ENCODE measurements around the gene ARHGEF39.
A peak's percentile ranks its signal among the peaks of the same experiment; 100 is the strongest.
"Not testable (repeated sequence)": the region's sequence is repeated elsewhere in the genome, so short reads cannot be mapped to it uniquely, and the experiment has no call there.

Gene ARHGEF39

GRCh38 chr9:35650341-35651158 lies 14.4 kb downstream of the ARHGEF39 start, which contains the start of gene SIT1:
Gene SIT1 (minus strand): TSS chr9:35650931. CDS start chr9:35650853, 78 bp downstream.
- no peak for DNase-seq (ENCODE audit: low spot score)

GRCh38 chr9:35649431-35650340 lies 15.3 kb downstream of the ARHGEF39 start:
- no peak for DNase-seq (ENCODE audit: low spot score)

DNA sequence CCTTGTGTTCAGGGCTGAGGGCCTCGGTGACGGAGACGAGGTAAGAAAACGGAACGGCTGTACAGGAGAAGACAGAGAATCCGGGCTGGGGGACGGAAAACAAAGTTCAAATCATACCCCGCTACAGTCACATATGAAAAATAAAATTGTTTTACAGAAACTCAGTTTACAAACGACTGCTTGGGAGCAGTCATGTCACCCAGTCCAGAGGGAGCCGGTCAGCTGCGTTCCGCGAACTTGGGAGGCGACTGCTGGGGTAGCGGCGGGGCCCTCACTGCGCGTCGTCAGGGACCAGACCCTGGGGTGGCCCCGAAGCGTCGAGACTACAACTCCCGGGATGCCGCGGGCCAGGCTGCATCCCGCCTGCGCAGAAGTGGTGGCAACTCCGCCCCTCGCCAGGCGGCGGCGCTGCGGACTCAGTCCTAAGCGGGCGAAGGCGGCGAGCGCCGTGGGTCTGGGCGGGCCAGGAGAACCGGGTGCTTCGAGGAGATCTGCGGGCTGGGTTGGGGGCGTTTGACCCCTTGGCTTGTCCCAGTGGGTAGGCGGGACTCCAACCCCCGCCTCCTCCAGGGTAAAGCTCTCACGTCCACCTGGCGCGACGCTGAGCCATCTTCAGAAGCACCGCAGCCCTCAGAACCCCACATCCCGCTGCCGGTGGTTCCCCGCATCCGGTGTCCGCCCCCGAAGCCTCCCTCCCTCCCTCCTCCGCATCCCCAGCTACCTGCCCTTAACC lies 18.3 kb downstream of the ARHGEF39 start:
- DNase-seq (ENCODE audit: low spot score) = peak; percentile 86

- DNase-seq (ENCODE audit: low spot score) = no peak
Observed at GRCh38 chr9:35646153-35646532, 18.9 kb downstream of the ARHGEF39 start.

- not testable (repeated sequence) for DNase-seq (ENCODE audit: low spot score)
Observed at GRCh38 chr9:35645736-35646135, 19.3 kb downstream of the ARHGEF39 start.

- no peak for DNase-seq (ENCODE audit: low spot score)
Observed at GRCh38 chr9:35643046-35643445, 21.9 kb downstream of the ARHGEF39 start.

DNA sequence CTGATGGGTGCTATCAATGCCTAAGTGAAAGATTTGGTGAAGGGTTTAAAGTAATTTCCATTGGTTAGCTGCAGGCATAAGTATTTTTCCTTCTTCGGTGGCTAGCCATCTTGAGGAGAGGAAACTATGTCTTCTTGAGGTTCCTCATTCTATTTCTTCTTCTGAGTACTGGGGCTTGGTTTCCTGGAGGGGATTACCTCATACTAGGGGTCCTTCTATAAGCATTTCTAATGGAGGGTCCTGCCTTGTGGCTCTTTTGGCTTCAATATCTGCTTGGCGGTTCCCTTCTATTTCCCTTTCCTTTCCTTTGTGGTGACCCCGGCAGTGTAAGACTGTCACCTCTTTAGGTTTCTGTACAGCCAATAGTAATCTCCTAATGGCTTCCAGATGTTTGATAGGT lies 23.5 kb downstream of the ARHGEF39 start:
- not testable (repeated sequence) for DNase-seq (ENCODE audit: low spot score)

GRCh38 chr9:35640431-35640830 lies 24.6 kb downstream of the ARHGEF39 start:
- not testable (repeated sequence) for DNase-seq (ENCODE audit: low spot score)

- DNase-seq (ENCODE audit: low spot score) = no peak
Observed at GRCh38 chr9:35639631-35640030, 25.4 kb downstream of the ARHGEF39 start.

GRCh38 chr9:35639225-35639624 lies 25.8 kb downstream of the ARHGEF39 start:
- not testable (repeated sequence) for DNase-seq (ENCODE audit: low spot score)

- not testable (repeated sequence) for DNase-seq (ENCODE audit: low spot score)
Observed at GRCh38 chr9:35638751-35639150, 26.2 kb downstream of the ARHGEF39 start.

DNA sequence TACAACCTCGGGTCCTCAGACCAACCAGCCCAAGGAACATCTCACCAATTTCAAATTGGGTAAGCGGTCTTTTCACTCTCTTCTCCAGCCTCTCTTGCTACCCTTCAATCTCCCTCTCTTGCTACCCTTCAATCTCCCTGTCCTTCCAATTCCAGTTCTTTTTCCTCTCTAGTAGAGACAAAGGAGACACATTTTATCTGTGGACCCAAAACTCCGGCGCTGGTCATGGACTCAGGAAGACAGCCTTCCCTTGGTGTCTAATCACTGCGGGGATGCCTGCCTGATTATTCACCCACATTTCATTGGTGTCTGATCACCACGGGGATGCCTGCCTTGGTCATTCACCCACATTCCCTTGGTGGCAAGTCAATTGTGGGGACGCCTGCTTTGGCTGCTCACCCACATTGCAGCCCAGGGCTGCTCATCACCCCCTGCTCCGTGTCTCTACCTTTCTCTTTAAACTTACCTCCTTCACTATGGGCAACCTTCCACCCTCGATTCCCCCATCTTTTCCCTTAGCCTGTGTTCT lies 27.5 kb downstream of the ARHGEF39 start:
- not testable (repeated sequence) for DNase-seq (ENCODE audit: low spot score)

DNA sequence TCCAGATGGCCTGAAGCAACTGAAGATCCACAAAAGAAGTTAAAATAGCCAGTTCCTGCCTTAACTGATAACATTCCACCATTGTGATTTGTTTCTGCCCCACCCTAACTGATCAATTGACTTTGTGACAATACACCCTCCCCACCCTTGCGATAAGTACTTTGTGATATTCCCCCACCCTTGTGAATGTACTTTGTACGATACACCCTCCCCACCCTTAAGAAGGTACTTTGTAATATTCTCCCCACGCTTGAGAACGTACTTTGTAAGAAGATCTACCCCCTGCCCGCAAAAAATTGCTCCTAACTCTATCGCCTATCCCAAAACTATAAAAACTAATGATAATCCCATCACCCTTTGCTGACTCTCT lies 28.1 kb downstream of the ARHGEF39 start:
- not testable (repeated sequence) for DNase-seq (ENCODE audit: low spot score)

DNA sequence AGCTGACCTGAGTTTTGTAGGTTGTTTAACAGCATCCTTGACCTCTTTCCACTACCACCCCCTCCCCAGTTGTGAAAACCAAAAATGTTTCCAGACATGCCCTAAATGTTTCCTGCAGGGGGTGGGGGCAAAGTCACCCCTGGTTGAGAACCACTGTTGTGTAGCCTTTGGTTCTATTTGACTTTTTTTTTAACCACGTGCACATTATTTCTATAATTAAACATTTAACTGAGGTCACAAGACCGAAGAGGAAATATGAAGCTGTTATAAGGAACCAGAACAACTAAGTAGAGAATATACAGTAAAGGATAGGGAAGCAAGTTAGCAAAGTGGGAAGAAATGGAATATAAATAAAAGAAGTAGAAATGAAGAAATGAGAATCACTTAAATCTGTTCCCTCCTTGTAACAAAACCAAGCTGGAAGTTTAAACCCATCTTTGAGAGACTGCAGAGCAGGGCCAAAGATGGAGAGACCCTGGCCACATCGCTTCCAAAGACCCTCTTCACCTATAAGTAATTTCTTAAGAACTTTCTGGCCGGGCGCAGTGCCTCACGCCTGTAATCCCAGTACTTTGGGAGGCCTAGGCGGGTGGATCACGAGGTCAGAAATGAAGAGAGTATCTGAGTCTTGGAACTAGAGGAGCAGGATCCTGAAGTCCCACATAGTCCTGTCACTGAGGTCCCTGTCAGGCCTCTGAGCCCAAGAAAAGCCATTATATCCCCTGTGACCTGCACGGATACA lies 28.7 kb downstream of the ARHGEF39 start:
- DNase-seq (ENCODE audit: low spot score) = no peak

DNA sequence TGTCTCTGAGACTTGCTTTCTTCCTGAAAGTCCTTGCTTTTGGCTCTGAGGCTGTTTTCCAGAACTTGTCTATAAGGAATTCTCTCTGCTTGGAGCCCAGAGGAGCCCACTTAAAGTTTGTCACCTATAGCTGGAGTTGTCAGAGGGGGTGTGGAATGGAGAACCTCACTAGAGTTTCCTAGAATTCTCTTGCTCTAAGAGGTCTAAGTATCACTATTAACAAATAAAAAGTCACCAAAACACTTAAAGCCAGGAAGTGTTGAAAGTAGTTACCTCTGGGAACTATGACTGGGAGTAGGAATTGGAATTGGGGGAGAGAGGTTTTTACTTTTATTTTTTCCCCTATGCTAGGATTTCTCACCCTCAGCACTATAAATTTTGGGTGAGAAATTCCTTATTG lies 29.3 kb downstream of the ARHGEF39 start:
- DNase-seq (ENCODE audit: low spot score) = no peak

DNA sequence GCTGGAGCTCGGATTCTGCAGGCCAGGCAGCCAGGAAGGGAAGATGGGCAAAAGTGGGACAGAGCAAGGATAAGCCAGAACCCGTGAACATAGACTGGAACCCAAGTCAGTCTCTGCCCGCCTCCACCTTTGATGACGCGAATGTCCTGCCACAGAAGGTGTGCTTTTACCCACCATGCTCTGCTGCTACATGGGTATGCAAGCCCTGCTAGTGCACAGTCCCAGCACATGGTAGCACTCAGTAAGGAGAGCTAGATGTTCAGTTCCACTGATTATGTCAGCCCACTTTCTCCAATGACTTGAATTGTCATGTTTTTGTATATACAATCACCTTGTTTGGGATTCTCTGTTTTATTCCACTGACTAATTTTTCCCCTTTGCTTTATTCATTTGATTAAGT lies 35.4 kb downstream of the ARHGEF39 start:
- no peak for DNase-seq (ENCODE audit: low spot score)

DNA sequence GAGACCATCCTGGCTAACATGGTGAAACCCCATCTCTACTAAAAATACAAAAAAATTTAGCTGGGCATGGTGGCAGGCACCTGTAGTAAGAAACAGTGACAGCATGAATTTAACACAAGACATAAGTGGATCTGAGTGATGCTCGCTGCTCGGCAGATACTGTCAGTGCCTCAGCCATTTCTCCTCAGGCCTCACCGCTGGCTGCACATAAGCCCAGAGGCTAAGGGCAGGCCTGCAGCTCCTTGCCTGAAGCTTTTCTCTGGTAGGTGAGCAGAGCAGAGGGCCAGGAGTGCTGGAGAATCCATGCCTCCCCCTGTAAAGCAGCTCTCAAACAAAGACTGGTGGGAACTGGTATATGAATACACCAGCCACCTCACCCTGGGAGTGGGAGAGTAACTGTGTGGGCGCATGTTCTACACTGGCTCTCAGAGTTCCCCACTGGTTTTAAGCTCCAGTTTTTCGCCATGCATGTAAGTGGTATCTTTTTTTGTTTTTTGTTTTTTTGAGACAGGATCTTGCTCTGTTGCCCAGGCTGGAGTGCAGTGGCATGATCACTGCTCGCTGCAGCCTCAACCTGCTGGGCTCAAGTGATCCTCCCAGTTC lies 36.5 kb downstream of the ARHGEF39 start:
- no peak for DNase-seq (ENCODE audit: low spot score)

DNA sequence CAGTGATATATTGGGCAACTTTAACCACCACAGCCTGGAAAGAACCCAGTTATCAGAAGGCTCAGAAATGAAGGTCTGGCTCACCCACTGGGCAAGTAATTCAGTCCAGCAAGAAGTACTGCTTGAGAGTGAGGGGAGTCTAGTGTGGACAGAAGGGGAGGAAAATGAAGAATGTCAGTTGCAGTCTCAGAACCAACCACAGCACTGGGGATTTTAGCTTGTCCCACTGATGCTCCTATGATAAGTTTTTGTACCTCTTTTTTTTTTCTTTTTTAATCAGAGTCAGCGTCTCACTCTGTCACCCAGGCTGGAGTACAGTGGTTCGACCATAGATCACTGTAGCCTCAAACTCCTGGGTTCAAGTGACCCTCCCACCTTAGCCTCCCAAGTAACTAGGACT lies 37.4 kb downstream of the ARHGEF39 start:
- no peak for DNase-seq (ENCODE audit: low spot score)

- no peak for DNase-seq (ENCODE audit: low spot score)
Observed at GRCh38 chr9:35619800-35620158, 45.2 kb downstream of the ARHGEF39 start.

- no peak for DNase-seq (ENCODE audit: low spot score)
Observed at GRCh38 chr9:35618854-35619799, 45.9 kb downstream of the ARHGEF39 start.

Data from hematopoietic multipotent progenitor cell treated with erythropoietin and hydrocortisone succinate and interleukin-3 and kit ligand, for 15 days (in vitro differentiated cells).